Right cardiac atrium (tissue), 5 donors: ENCODE data around the gene DERL3. TPM values are rescaled to one million over a fixed set of nuclear protein-coding genes. Genes with fewer than 3 reads are reported as not detected.
"Not testable (repeated sequence)": the region's sequence is repeated elsewhere in the genome, so short reads cannot be mapped to it uniquely, and the experiment has no call there.

ENCODE experiments used
- ATAC-seq, 2 donors: fragments of 200-7000 bp; cut with Tn5 transposase; one replicate each; pipeline versions ENCODE4 v1.8.0 to v1.9.1; 2020; ENCODE audit warnings: moderate library complexity in 2 of 2, mild to moderate bottlenecking in 1 of 2
- DNase-seq, 3 donors: peaks; one replicate each; pipeline ENCODE4 v3.0.0-alpha.2; 2020
- H3K27ac ChIP-seq: one replicate; pipeline ENCODE4 v1.5.1; 2013; ENCODE audit warnings: mild to moderate bottlenecking, low read length, control low read depth, moderate library complexity
- H3K27me3 ChIP-seq: one replicate; pipeline ENCODE4 v1.6.1; 2013; ENCODE audit not compliant: control insufficient read depth, insufficient read depth
- H3K4me1 ChIP-seq: one replicate; pipeline ENCODE4 v1.6.1; 2013; ENCODE audit warnings: low read length; ENCODE audit not compliant: control insufficient read depth, insufficient read depth
- H3K4me3 ChIP-seq: one replicate; pipeline ENCODE4 v1.5.1; 2013; ENCODE audit warnings: low read length, control low read depth
- H3K9me3 ChIP-seq: one replicate; pipeline ENCODE4 v1.6.1; 2013; ENCODE audit warnings: low read length; ENCODE audit not compliant: control insufficient read depth
- WGBS: extraction: QIAGEN DNeasy Blood & Tissue Kit; methylation state at CpG from one replicate; pipeline ENCODE4 v1.1.7; 2013; 5-methylcytosine and 5-hydroxymethylcytosine counted together
- intact Hi-C, 4 donors: fragments of 100-400 bp; cut with DNase I; formaldehyde crosslinking; loops; one replicate each; pipeline versions ENCODE4 v1.11.0 to v1.14.0; 2022 to 2023
- long read RNA-seq, 4 donors: library from polyadenylated mRNA; unstranded; transcript quantifications; one replicate each; pipeline ENCODE4 v2.0.0, GENCODE V29; 2020 to 2021
- polyA plus RNA-seq: library from polyadenylated mRNA; stranded (reverse); fragments of 200-250 nt; gene quantifications from one replicate; pipeline ENCODE4 v1.2.3, GENCODE V29; 2013
- total RNA-seq, 4 donors: library from RNA; stranded (reverse); fragmentation: NEBNext Ultra II Directional; extraction: Animal tissue kit (Norgen Biotek cat#: 25700); gene quantifications; one replicate each; pipeline ENCODE4 v1.2.1, GENCODE V29; 2021
- donor health status: healthy with polysubstance abuse.
- donor health status: DM: no; HTN: yes; CAD: no.
- donor health status: DM: no; HTN: no; CAD: no.
- donor health status: DM: no; HTN: yes; CAD: no; lungs with severe emphysema.
- donor health status: DM: yes; HTN: yes; CAD: no.

DERL3 gene
- total RNA-seq (10 to 100 TPM in 2 of 4 donors, 1 to 10 TPM in 2; 6.1 to 11.6 (median 9.2) TPM), polyA plus RNA-seq (5.0 TPM)
- long read RNA-seq, donor 1, transcript DERL3-204 (7 exons, 1,063 nt): major isoform, 5 of 22 reads
- long read RNA-seq, donor 1, partial matches to known transcripts: 1 of 22 reads
- long read RNA-seq, donor 1, other reads (novel, unspliced or antisense): 10 of 22 reads
- long read RNA-seq, donor 2, partial matches to known transcripts: 0 of 10 reads
- long read RNA-seq, donor 2, other reads (novel, unspliced or antisense): 8 of 10 reads
- long read RNA-seq, donor 3, transcript DERL3-204 (7 exons, 1,063 nt): major isoform, 5 of 17 reads
- long read RNA-seq, donor 3, partial matches to known transcripts: 4 of 17 reads
- long read RNA-seq, donor 3, other reads (novel, unspliced or antisense): 7 of 17 reads
- long read RNA-seq, donor 4, partial matches to known transcripts: 0 of 1 reads
- long read RNA-seq, donor 4, other reads (novel, unspliced or antisense): 0 of 1 reads

- H3K4me3 ChIP-seq: peak within 1 kb of the TSS; percentile 6
- 2% methylated on average over 70 of the region's 70 CpGs for WGBS
- intact Hi-C loops: no loop called here
- no peaks in the 10 kb centered on the region for H3K9me3 ChIP-seq
- DNase-seq (peak; percentile 98 to 99 (median 99)), ATAC-seq (peak; percentile 85 to 91)
- peaks cover 4% of the 10 kb centered on the region for H3K4me1 ChIP-seq
- no peak within 1 kb of the TSS for H3K27ac ChIP-seq
- H3K27me3 ChIP-seq: no peaks in the 10 kb centered on the region
Measured at GRCh38 chr22:23838681-23839468, at the start of gene DERL3. TSS of gene DERL3 (minus strand) at chr22:23839006. CDS start at chr22:23838987, 19 bp downstream.

DNA sequence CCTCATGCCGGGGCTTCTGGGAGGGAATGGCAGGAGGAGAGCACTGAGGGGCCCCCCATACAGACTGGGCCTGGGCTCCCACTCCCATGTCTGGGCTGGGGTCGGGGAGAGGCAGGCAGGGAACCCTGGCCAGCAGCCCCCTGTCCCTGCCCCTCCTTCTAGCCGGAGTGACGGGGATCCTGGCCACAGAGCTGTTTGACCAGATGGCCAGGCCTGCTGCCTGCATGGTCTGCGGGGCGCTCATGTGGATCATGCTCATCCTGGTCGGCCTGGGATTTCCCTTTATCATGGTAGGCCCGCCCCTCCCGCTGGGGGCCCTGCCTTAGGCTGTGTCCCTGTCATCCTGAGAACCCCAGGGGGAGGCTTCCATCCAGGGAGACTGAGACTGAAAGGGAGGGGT is 45.3 kb upstream of the DERL3 start:
- intact Hi-C loops: no loop called here
- WGBS: 93% methylated on average over 9 of the region's 9 CpGs
- no peak for ATAC-seq

DNA sequence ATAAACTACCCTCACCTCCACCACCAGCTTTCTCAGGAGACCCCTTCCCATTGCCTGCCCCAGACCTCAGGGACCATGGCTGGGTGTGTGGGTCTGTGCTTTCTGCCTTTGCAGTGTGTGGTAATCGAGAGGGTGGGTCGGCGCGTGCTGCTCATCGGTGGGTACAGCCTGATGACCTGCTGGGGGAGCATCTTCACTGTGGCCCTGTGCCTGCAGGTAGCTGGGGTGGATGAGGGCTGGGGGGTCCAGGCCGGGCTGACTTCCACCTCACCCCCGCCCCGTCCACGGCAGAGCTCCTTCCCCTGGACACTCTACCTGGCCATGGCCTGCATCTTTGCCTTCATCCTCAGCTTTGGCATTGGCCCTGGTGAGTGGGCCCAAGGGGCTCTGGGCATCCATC is 44.9 kb upstream of the DERL3 start:
- Histone ChIP-seq H3K4me3 (no peak overlapping the region), H3K9me3 (no peaks in the 10 kb centered on the region), H3K4me1 (no peaks in the 10 kb centered on the region), H3K27me3 (no peaks in the 10 kb centered on the region), H3K27ac (no peak overlapping the region)
- no peak for DNase-seq
- intact Hi-C loops: no loop called here
- ATAC-seq: no peak
- 95% methylated on average over 9 of the region's 9 CpGs for WGBS

More for the DNA sequence above, 45.3 kb upstream of the DERL3 start:
- no peaks in the 10 kb centered on the region for H3K4me1 ChIP-seq
- peak in 1 of 3 donors; percentile 23 for DNase-seq
- no peaks in the 10 kb centered on the region for H3K9me3 ChIP-seq
- H3K27me3 ChIP-seq: no peaks in the 10 kb centered on the region
- no peak overlapping the region for H3K4me3 ChIP-seq
- no peak overlapping the region for H3K27ac ChIP-seq

- ATAC-seq: peak in 1 of 2 donors; percentile 14
- H3K27ac ChIP-seq: no peak overlapping the region
- no peak overlapping the region for H3K4me3 ChIP-seq
- H3K9me3 ChIP-seq: no peaks in the 10 kb centered on the region
- H3K4me1 ChIP-seq: no peaks in the 10 kb centered on the region
- intact Hi-C loops: no loop called here
- H3K27me3 ChIP-seq: no peaks in the 10 kb centered on the region
- 86% methylated on average over 20 of the region's 20 CpGs for WGBS
- peak in 1 of 3 donors; percentile 22 for DNase-seq
Measured at GRCh38 chr22:23882370-23882769, 43.6 kb upstream of the DERL3 start.

DNA sequence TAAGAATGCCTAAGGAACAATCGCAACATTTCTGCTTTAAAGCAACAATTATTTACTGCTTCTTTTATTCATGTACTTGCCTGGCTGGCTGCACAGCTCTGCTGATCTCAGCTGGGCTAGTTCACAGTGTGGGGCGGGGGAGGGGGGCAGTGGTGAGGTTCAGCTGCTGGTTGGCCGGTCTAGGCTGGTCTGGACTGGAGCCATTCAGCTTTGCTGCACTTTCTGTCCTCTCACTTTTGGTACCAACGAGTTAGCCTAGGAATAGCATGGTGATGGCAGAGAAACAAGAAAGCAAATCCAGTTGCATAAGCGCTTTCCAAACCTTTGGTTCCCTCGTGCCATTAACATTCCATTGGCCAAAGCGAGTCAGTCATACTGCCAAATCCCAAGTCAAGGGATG is 39.4 kb upstream of the DERL3 start:
- Histone ChIP-seq H3K4me3 (no peak overlapping the region), H3K9me3 (no peaks in the 10 kb centered on the region), H3K4me1 (no peaks in the 10 kb centered on the region), H3K27me3 (no peaks in the 10 kb centered on the region), H3K27ac (no peak overlapping the region)
- DNase-seq: no peak
- ATAC-seq: no peak
- intact Hi-C loops: no loop called here
- WGBS: 84% methylated on average over 7 of the region's 7 CpGs

DNA sequence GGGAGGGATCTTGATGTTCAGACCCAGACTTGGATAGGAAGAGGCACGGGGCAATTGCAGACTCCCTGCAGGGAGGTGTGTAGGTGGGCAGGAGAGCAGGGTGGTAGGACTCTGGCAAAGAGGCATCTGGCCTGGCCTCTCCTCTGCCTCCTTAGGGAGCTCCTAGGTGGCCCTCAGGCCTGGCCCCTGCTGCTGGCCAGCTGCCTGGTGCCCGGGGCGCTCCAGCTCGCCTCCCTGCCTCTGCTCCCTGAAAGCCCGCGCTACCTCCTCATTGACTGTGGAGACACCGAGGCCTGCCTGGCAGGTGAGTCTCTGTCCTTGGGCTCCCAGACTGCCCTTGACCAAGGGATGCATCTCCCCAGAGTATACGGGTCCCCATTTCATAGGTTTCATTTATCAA is 38.8 kb upstream of the DERL3 start:
- ATAC-seq (peak; percentile 13 to 22), DNase-seq (no peak)
- Histone ChIP-seq H3K4me1 (no peaks in the 10 kb centered on the region), H3K4me3 (no peak overlapping the region), H3K27ac (no peak overlapping the region), H3K9me3 (no peaks in the 10 kb centered on the region), H3K27me3 (no peaks in the 10 kb centered on the region)
- 94% methylated on average over 8 of the region's 8 CpGs for WGBS
- intact Hi-C loops: no loop called here

DNA sequence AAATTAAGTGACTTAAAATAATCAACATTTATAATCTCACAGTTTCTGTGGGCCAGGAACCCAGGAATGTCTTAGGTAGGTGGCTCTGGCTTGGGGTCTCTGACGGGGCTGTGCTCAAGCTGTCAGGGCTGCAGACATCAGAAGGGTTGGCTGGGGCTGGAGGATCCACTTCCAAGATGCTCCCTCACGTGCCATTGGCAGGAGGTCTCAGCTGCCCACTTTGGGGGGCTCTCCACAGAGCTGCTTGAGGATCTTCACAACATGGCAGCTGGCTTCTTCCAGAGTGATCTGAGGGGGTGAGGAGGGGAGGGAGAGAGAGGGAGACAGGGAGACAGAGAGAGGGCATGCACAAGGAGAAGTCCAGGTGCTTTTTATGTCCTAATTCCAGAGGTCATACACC is 37.0 kb upstream of the DERL3 start:
- DNase-seq: no peak
- WGBS: 87% methylated on average over 2 of the region's 2 CpGs

GRCh38 chr22:23874871-23875270 is 36.1 kb upstream of the DERL3 start:
- Histone ChIP-seq H3K27me3 (no peaks in the 10 kb centered on the region), H3K9me3 (no peaks in the 10 kb centered on the region), H3K27ac (no peak overlapping the region), H3K4me1 (no peaks in the 10 kb centered on the region), H3K4me3 (no peak overlapping the region)
- no peak for DNase-seq
- WGBS: 83% methylated on average over 4 of the region's 4 CpGs
- intact Hi-C loops: no loop called here
- ATAC-seq: no peak

More for the DNA sequence above, 37.0 kb upstream of the DERL3 start:
- no peaks in the 10 kb centered on the region for H3K4me1 ChIP-seq
- no peaks in the 10 kb centered on the region for H3K9me3 ChIP-seq
- ATAC-seq: no peak
- H3K27ac ChIP-seq: no peak overlapping the region
- H3K27me3 ChIP-seq: no peaks in the 10 kb centered on the region
- no peak overlapping the region for H3K4me3 ChIP-seq
- intact Hi-C loops: no loop called here

- H3K4me3 ChIP-seq: no peak overlapping the region
- ATAC-seq: no peak
- H3K27ac ChIP-seq: no peak overlapping the region
- H3K27me3 ChIP-seq: no peaks in the 10 kb centered on the region
- WGBS: 93% methylated on average over 4 of the region's 4 CpGs
- H3K9me3 ChIP-seq: no peaks in the 10 kb centered on the region
- intact Hi-C loops: no loop called here
- no peak for DNase-seq
- H3K4me1 ChIP-seq: no peaks in the 10 kb centered on the region
Measured at GRCh38 chr22:23868580-23868979, 29.8 kb upstream of the DERL3 start.

DNA sequence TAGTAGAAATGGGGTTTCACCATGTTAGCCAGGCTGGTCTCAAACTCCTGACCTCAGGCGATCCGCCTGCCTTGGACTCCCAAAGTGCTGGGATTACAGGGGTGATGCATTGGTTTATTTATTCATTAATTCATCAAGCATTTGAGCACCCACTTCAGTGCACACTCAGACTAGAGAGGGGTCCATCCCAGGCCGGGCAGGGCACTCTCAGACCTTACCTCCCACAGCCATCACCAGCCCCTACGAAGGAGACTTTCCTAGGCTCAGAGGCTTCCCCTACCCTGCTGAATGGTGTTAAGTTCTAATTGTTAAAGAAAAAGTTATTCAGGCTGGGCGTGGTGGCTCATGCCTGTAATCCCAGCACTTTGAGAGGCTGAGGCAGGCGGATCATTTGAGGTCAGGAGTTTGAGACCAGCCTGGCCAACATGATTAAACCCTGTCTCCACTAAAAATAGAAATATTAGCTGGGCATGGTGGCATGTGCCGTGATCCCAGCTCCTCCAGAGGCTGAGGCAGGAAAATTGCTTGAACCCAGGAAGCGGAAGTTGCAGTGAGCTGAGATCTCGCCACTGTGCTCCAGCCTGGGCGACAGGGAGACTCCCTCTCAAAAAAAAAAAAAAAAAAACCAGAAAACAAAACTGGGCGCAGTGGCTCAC is 25.8 kb upstream of the DERL3 start:
- DNase-seq, H3K4me3 ChIP-seq, intact Hi-C loops, H3K27me3 ChIP-seq, H3K27ac ChIP-seq, ATAC-seq, H3K9me3 ChIP-seq, H3K4me1 ChIP-seq: not testable (repeated sequence)
- 79% methylated on average over 11 of the region's 11 CpGs for WGBS

- DNase-seq (no peak), ATAC-seq (no peak)
- Histone ChIP-seq H3K9me3 (no peaks in the 10 kb centered on the region), H3K27me3 (no peaks in the 10 kb centered on the region), H3K4me3 (no peak overlapping the region), H3K27ac (no peak overlapping the region), H3K4me1 (no peaks in the 10 kb centered on the region)
- intact Hi-C loops: no loop called here
- WGBS: 73% methylated on average over 3 of the region's 3 CpGs
Measured at GRCh38 chr22:23862103-23862502, 23.3 kb upstream of the DERL3 start.
